CD4-positive, CD25-positive, alpha-beta regulatory T cell (primary cell): ENCODE results near the gene CEND1. TPM values are rescaled to one million over a fixed set of nuclear protein-coding genes. Genes with fewer than 3 reads are reported as not detected.

ENCODE experiments used
- ATAC-seq, 2 donors: fragments of 150-1000 bp; cut with Tn5 transposase; one replicate each; pipeline ENCODE4 v1.10.0; 2021; ENCODE audit warnings: low read depth in 2 of 2, moderate number of reproducible peaks in 2 of 2, moderate library complexity in 1 of 2
- DNase-seq, 3 donors: peaks; one replicate each; pipeline versions ENCODE4 v3.0.0 to v3.0.0-alpha.2; 2012 to 2022; ENCODE audit warnings: mixed read lengths in 1 of 3
- H3K27ac ChIP-seq: one replicate; pipeline ENCODE4 v1.7.0; 2013; ENCODE audit warnings: mild to moderate bottlenecking, low read length; ENCODE audit not compliant: insufficient read depth, poor library complexity, severe bottlenecking
- H3K27me3 ChIP-seq: one replicate; pipeline ENCODE4 v1.7.0; 2013; ENCODE audit warnings: low read length; ENCODE audit not compliant: control insufficient read depth, insufficient read depth
- H3K36me3 ChIP-seq: one replicate; pipeline ENCODE4 v1.7.0; 2013; ENCODE audit warnings: mild to moderate bottlenecking, low read length, moderate library complexity; ENCODE audit not compliant: control insufficient read depth, insufficient read depth
- H3K4me1 ChIP-seq: 2 replicates; pipeline ENCODE4 v1.7.0; 2013; ENCODE audit warnings: mild to moderate bottlenecking, low read length; ENCODE audit not compliant: insufficient read depth, control insufficient read depth, poor library complexity, severe bottlenecking
- H3K4me3 ChIP-seq: one replicate; pipeline ENCODE4 v1.7.0; 2013; ENCODE audit warnings: low read depth, mild to moderate bottlenecking, low read length, moderate library complexity
- H3K9me3 ChIP-seq, 2 experiments: 1 replicate in 1 of 2; 2 replicates in 1 of 2; pipeline ENCODE4 v1.7.0; 2013; ENCODE audit warnings: low read length in 2 of 2, mild to moderate bottlenecking in 1 of 2, moderate library complexity in 1 of 2; ENCODE audit not compliant: control insufficient read depth in 2 of 2
- H3K27ac Mint-ChIP-seq, 3 donors: one replicate each; pipeline ENCODE4 v1.8.0; 2020 to 2022; ENCODE audit warnings: mild to moderate bottlenecking in 3 of 3, mixed read lengths in 3 of 3, moderate library complexity in 2 of 3
- H3K27me3 Mint-ChIP-seq: one replicate; pipeline ENCODE4 v1.8.0; 2022; ENCODE audit warnings: mild to moderate bottlenecking, mixed read lengths
- H3K36me3 Mint-ChIP-seq: one replicate; pipeline ENCODE4 v1.8.0; 2020; ENCODE audit warnings: mixed read lengths
- H3K4me1 Mint-ChIP-seq, 4 donors: one replicate each; pipeline ENCODE4 v1.8.0; 2020 to 2022; ENCODE audit warnings: mixed read lengths in 4 of 4, mild to moderate bottlenecking in 1 of 4
- H3K4me3 Mint-ChIP-seq, 4 donors: one replicate each; pipeline ENCODE4 v1.8.0; 2020 to 2022; ENCODE audit warnings: mild to moderate bottlenecking in 4 of 4, mixed read lengths in 4 of 4, moderate library complexity in 3 of 4
- H3K9me3 Mint-ChIP-seq, 7 donors: one replicate each; pipeline ENCODE4 v1.8.0; 2020 to 2022; ENCODE audit warnings: mixed read lengths in 7 of 7, mild to moderate bottlenecking in 3 of 7, moderate library complexity in 2 of 7
- polyA plus RNA-seq, 4 donors: library from polyadenylated mRNA; unstranded; fragments of 300-500 nt; fragmentation: Illumina TruSeq; gene quantifications; one replicate each; pipeline ENCODE4 v1.2.3, GENCODE V29; 2021
- total RNA-seq: library from RNA; stranded (reverse); gene quantifications from one replicate; pipeline ENCODE4 v1.2.3, GENCODE V29; 2022

Gene CEND1
- total and polyA plus RNA-seq, 5 donors from 2014 or later: 0.47 to 0.67 (median 0.49) TPM; not detected in 2

DNA sequence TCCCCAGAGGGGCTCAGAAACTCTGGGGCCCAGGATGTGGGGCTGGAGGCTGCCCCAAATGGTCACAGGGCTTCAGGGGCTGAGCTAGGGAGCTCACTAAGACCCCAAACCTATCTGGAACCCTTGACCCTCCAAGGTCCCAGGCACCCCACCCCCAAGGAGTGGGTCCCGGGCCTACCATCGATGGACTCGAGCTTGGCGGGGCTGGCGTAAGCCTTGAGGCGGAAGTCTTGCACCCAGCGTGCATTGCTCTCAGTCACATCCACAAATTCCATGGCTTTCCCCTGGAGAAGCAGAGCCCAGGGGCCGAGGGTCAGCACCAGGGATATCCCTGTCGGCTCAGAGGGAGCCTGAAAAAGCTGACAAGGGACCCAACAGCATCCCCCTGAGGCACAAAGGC lies 16.1 kb downstream of the CEND1 start:
- H3K36me3 ChIP-seq: peaks cover 5% of the 10 kb centered on the region
- H3K4me3 ChIP-seq: no peak overlapping the region
- H3K27me3 ChIP-seq: no peaks in the 10 kb centered on the region
- Mint-ChIP-seq H3K4me1 (peaks cover 0 to 26% (median 5%) of the 10 kb centered on the region in 4 donors), H3K4me3 (peak overlapping the region in 1 of 4 donors; percentile 85), H3K27ac (peak overlapping the region in 1 of 3 donors; percentile 79), H3K9me3 (no peaks in the 10 kb centered on the region), H3K36me3 (no peaks in the 10 kb centered on the region), H3K27me3 (no peaks in the 10 kb centered on the region)
- peaks cover 28% of the 10 kb centered on the region for H3K4me1 ChIP-seq
- H3K27ac ChIP-seq: no peak overlapping the region
- DNase-seq: no peak
- ATAC-seq: no peak
- H3K9me3 ChIP-seq: no peaks in the 10 kb centered on the region

DNA sequence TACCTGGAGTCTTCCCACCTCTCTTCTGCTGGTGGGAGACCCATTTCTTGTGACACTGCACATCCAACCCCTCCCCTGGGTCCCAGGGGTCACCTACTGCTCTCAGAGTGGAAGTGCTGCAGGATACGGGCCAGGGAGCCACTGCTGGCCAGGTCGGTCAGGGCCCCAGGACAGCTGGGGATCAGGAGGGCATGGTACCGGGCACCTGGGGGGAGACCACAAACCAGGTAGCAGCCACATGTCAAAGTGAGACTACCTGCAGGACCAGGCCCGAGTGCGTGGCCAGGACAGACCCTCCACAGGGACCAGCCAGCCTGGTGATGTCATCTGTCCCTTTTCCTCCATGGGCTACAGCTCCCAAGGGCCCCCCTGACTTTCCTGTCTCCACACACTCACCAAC lies 16.5 kb downstream of the CEND1 start:
- Mint-ChIP-seq H3K27me3 (no peaks in the 10 kb centered on the region), H3K36me3 (no peaks in the 10 kb centered on the region), H3K9me3 (no peaks in the 10 kb centered on the region), H3K27ac (no peak overlapping the region), H3K4me1 (peaks cover 0 to 25% (median 5%) of the 10 kb centered on the region in 4 donors), H3K4me3 (peak overlapping the region in 1 of 4 donors; percentile 85)
- no peak overlapping the region for H3K27ac ChIP-seq
- peaks cover 5% of the 10 kb centered on the region for H3K36me3 ChIP-seq
- H3K4me1 ChIP-seq: peaks cover 24% of the 10 kb centered on the region
- no peak overlapping the region for H3K4me3 ChIP-seq
- no peaks in the 10 kb centered on the region for H3K27me3 ChIP-seq
- DNase-seq: no peak
- ATAC-seq: no peak
- no peaks in the 10 kb centered on the region for H3K9me3 ChIP-seq

DNA sequence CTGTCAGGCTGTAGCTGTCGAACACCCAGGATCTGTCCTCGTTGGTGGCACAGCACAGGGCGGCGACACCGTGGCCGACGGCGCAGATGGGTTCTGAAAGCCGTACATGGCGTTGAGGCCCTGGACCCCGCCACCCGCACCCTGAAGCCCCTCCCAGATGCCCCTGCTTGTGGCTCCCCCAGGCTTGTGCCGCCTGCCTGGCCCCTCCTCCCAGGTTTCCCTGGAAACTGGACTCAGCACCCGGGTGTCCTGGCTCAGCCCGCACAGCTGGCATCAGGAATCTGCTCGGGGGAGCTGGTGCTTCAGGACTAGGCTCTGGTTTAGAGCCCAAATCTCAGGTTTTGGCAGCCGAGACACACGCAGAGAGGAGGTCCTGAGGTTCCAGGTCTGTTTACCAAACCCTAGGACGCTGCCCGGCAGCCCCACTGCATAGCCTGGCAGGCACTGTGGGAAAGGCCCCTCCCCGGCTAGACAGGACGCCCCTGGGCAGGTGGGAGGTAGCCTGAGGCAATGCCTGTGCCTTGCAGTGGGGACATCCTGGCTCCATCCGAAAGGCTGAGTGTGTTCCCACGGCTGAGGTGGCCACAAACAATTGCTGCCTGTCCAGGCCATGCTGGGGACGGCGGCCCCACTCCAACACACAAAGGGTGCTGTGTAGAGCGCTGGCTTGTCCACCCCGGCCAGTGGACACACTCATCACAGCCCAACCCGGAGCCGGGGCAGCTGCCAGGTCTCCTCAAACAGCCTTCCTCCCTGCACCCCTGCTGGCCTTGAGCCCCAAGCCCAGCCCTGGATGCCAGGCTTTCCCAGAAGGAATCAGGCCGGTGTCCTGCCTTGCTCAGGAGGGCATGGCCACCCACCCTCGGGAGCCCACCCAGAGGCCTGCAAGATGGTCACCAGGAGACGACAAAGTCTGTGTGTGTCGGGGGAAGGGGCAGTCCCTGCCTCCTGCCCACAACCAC lies 17.2 kb downstream of the CEND1 start:
- ATAC-seq: no peak
- Histone ChIP-seq H3K9me3 (no peaks in the 10 kb centered on the region), H3K27ac (no peak overlapping the region), H3K27me3 (no peaks in the 10 kb centered on the region), H3K36me3 (peaks cover 5% of the 10 kb centered on the region), H3K4me3 (no peak overlapping the region), H3K4me1 (peaks cover 17% of the 10 kb centered on the region)
- no peak for DNase-seq
- Mint-ChIP-seq H3K4me3 (peak overlapping the region in 1 of 4 donors; percentile 38), H3K9me3 (no peaks in the 10 kb centered on the region), H3K27ac (no peak overlapping the region), H3K36me3 (no peaks in the 10 kb centered on the region), H3K27me3 (no peaks in the 10 kb centered on the region), H3K4me1 (peaks cover 0 to 19% (median 5%) of the 10 kb centered on the region in 4 donors)

DNA sequence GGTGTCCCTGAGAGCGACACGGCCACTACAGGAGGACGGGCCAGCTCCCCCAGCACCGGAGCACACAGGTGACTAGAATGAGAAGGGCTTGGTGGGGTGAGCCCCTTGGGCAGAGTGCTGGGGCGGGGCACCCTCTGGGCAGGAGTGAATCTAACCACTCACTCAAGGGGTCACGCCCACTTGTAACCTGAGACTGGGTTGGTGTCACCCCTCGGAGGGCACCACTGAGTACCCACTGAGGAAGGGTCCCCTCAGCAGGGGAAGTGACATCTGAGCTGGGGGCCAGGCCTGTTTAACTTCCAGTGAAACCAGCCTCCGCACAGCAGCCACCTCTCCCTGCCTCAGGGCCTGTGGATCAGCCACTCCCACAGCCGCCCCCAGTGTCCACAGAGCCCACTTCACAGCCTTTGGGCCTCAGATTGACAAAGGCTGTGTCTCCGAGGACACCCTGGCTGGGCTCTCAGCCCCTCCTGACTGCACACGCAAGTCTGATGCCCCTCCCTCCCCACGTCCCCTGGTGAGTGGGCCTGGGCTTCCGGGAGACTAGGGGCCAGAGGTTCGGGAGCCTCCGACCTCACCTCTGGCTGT lies 18.2 kb downstream of the CEND1 start:
- H3K36me3 ChIP-seq: peaks cover 8% of the 10 kb centered on the region

DNA sequence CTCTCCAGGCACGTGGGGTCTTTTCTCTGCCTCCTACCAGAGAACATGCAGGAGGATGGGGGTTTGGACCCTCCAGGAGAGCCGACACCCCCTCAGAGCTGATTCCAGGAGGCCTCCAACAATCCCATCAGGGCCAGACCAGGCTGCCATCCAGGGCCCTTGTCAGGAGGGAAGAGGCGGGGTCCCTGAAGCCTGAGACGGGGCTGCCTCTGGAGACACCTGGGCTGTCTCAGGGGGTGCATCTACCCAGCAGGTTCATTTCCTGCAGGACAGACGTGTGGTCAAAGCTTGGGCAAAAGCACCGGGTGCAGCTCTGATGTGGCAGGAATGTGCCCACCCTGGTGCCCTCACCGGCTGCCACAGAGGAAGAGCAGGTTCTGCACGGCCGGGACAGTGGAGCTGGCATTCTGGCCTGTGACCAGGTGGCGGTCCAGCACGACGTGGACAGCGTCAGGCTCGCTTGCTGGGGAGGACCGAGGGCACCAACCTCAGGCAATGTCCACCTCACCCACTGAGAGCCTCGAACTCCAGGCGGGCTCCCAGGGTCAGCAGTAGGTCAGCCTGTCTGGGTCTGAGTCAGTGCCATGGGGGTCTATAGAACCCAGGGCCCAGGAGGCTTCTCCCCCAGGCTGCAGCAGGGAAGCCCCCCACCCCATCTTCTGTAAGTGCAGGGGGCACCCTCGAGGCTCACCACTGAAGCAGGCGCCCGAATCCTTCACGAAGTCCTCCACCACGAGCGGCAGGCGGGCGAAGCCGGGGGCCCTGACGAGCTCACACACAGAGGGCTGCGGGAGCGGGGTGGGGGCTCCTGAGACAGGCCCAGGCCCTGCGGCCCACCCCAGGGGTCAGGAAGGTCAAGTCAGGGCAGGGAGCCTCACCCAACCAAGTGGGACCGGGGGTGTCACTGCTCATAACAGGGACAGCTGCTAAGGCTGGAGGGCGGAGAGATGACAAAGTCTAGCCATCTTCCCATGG lies 19.0 kb downstream of the CEND1 start:
- Mint-ChIP-seq H3K4me3 (no peak overlapping the region), H3K4me1 (peaks cover 0 to 12% (median 0%) of the 10 kb centered on the region in 4 donors), H3K36me3 (no peaks in the 10 kb centered on the region), H3K27me3 (no peaks in the 10 kb centered on the region), H3K9me3 (no peaks in the 10 kb centered on the region), H3K27ac (no peak overlapping the region)
- Histone ChIP-seq H3K27me3 (no peaks in the 10 kb centered on the region), H3K9me3 (no peaks in the 10 kb centered on the region), H3K4me1 (peaks cover 7% of the 10 kb centered on the region), H3K4me3 (no peak overlapping the region), H3K36me3 (peaks cover 8% of the 10 kb centered on the region), H3K27ac (no peak overlapping the region)
- DNase-seq (no peak), ATAC-seq (no peak)

More for the DNA sequence above, 18.2 kb downstream of the CEND1 start:
- Mint-ChIP-seq H3K9me3 (no peaks in the 10 kb centered on the region), H3K4me3 (no peak overlapping the region), H3K27ac (no peak overlapping the region), H3K4me1 (peaks cover 0 to 19% (median 5%) of the 10 kb centered on the region in 4 donors), H3K36me3 (no peaks in the 10 kb centered on the region), H3K27me3 (no peaks in the 10 kb centered on the region)
- no peaks in the 10 kb centered on the region for H3K9me3 ChIP-seq
- no peak overlapping the region for H3K27ac ChIP-seq
- peaks cover 15% of the 10 kb centered on the region for H3K4me1 ChIP-seq
- no peak for DNase-seq
- no peaks in the 10 kb centered on the region for H3K27me3 ChIP-seq
- no peak for ATAC-seq
- no peak overlapping the region for H3K4me3 ChIP-seq

DNA sequence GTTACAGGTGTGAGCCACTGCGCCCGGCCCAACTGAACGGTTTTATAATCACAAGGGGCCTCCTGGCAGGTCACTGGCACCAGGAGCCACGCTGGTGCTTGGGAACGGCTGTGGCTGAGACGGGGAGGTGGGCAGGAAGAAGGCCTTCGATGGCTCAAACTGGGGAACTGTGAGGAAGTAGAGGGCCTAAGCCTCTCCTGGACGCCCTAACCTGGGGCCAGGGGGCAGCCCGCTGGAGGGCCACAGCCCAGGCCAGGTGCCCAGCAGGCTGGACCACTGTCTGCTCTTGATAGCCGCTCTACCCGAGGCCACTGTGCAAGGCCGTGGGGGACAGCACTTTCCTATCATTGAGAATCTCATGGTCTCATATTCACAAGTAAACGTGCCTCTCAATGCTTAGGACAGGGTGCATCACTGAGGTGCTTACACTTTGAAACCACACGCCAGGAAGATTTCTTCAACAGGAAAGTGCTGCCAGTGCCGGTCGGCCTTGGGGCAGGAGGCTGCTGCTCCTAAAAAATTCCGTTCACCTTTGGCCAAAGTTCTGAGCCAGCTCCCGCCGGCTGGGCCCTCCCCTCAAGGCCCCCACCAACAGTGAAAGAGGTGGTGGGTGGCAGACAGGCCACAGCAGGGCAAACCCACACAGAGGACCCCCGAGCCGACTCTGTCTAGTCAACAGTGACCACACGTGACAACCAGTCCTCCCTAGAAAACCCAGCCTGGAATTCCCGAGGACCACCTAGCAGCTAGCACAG lies 19.8 kb downstream of the CEND1 start:
- Histone ChIP-seq H3K4me3 (no peak overlapping the region), H3K27ac (no peak overlapping the region), H3K4me1 (no peaks in the 10 kb centered on the region), H3K36me3 (peaks cover 8% of the 10 kb centered on the region), H3K27me3 (no peaks in the 10 kb centered on the region), H3K9me3 (no peaks in the 10 kb centered on the region)
- H3K9me3 Mint-ChIP-seq: no peaks in the 10 kb centered on the region
- no peaks in the 10 kb centered on the region for H3K27me3 Mint-ChIP-seq
- ATAC-seq (no peak), DNase-seq (no peak)
- no peak overlapping the region for H3K27ac Mint-ChIP-seq
- H3K36me3 Mint-ChIP-seq: no peaks in the 10 kb centered on the region
- peaks cover 0 to 6% (median 0%) of the 10 kb centered on the region in 4 donors for H3K4me1 Mint-ChIP-seq
- H3K4me3 Mint-ChIP-seq: peak overlapping the region in 1 of 4 donors; percentile 27

DNA sequence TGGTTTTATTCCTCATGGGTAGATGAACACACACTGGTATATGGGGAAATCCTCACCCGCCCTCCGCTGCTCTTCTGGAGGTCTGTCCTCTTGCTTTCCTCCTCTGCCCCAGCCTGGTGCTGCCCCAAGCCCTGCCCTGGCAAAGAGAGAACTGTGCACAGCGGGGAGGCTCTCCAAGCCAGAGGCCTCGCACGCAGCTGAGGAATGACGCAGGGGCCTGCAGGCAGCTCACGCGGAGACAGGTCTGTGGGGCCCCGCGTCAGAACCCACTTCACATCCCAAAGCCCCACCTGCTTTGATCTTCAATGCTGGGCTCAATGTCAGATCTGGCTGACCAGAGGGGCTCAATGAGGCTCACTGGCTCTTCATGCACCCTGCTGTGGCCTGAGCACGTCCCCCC lies 22.7 kb downstream of the CEND1 start:
- H3K4me1 Mint-ChIP-seq: no peaks in the 10 kb centered on the region
- DNase-seq: no peak
- no peak for ATAC-seq
- no peaks in the 10 kb centered on the region for H3K27me3 Mint-ChIP-seq
- no peaks in the 10 kb centered on the region for H3K9me3 Mint-ChIP-seq
- Histone ChIP-seq H3K9me3 (no peaks in the 10 kb centered on the region), H3K4me1 (no peaks in the 10 kb centered on the region), H3K36me3 (peaks cover 18% of the 10 kb centered on the region), H3K27me3 (no peaks in the 10 kb centered on the region), H3K27ac (no peak overlapping the region), H3K4me3 (no peak overlapping the region)
- H3K27ac Mint-ChIP-seq: peak overlapping the region in 1 of 3 donors; percentile 63
- H3K36me3 Mint-ChIP-seq: no peaks in the 10 kb centered on the region
- no peak overlapping the region for H3K4me3 Mint-ChIP-seq
